ENCODE results near the gene KCNJ6. TPM values are rescaled to one million over a fixed set of nuclear protein-coding genes. Genes with fewer than 3 reads are reported as not detected.

Gene KCNJ6, protein sequence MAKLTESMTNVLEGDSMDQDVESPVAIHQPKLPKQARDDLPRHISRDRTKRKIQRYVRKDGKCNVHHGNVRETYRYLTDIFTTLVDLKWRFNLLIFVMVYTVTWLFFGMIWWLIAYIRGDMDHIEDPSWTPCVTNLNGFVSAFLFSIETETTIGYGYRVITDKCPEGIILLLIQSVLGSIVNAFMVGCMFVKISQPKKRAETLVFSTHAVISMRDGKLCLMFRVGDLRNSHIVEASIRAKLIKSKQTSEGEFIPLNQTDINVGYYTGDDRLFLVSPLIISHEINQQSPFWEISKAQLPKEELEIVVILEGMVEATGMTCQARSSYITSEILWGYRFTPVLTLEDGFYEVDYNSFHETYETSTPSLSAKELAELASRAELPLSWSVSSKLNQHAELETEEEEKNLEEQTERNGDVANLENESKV
- total RNA-seq: under 1 TPM in 2 of 4 donors, not detected in 2; 0.08 to 0.40 TPM

DNA sequence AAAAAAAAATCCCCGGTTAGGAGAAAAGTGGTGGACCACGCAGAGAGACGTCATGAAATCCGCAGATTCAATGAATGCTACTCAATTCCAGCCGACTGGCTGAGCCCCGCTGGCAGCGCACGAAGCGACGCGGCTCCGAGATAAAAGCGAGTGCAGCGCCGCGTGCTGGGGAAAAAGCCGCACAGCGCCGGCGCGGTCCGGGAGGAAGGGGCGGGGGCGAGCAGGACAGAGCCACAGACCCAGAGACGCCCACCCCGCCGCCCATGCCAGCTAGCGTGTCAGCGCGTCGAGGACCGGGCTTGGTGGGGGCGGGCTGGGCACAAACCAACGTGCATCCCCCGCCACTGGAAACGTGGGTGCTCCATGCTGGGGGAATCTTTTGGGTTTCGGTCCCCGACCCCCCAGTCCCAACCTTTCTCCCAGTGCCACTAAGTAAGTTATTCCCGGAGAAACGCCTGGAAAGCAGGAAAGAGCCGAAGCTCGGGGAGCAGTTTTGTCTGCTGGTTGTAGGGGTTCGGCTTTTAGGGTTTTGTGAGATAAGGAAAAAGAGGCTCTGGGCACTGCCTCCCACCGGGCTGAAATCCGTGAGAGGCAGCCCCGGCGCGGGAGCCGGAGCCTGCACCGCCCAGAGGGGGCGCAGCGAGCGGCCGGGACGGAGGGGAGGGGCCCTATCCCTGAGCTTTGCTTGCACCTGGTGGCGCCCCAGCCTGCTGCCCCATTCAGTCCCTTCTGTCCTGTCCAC lies at the start of gene KCNJ6:
Gene KCNJ6, minus strand, starts transcription at position 148 of the 742 bp plus-strand sequence. CDS start 75,775 bp downstream, outside the sequence.
- Histone ChIP-seq H3K4me1 (peaks cover 0 to 15% (median 10%) of the 10 kb centered on the region in 3 donors), H3K36me3 (no peaks in the 10 kb centered on the region), H3K9me3 (peaks cover 0 to 6% (median 0%) of the 10 kb centered on the region in 3 donors), H3K27ac (no peak within 1 kb of the TSS), H3K4me3 (peak within 1 kb of the TSS in 1 of 2 donors; percentile 8), H3K27me3 (peaks cover 85% of the 10 kb centered on the region)
- WGBS, 2 donors (ENCODE audit: low coverage in 1 of 2): 0 to 2% methylated on average over 12 to 17 of the region's 56 CpGs
- no peak for TF ChIP-seq POLR2A (IDR thresholded peaks at IDR 0.05)
- TF ChIP-seq, protein P1, sequence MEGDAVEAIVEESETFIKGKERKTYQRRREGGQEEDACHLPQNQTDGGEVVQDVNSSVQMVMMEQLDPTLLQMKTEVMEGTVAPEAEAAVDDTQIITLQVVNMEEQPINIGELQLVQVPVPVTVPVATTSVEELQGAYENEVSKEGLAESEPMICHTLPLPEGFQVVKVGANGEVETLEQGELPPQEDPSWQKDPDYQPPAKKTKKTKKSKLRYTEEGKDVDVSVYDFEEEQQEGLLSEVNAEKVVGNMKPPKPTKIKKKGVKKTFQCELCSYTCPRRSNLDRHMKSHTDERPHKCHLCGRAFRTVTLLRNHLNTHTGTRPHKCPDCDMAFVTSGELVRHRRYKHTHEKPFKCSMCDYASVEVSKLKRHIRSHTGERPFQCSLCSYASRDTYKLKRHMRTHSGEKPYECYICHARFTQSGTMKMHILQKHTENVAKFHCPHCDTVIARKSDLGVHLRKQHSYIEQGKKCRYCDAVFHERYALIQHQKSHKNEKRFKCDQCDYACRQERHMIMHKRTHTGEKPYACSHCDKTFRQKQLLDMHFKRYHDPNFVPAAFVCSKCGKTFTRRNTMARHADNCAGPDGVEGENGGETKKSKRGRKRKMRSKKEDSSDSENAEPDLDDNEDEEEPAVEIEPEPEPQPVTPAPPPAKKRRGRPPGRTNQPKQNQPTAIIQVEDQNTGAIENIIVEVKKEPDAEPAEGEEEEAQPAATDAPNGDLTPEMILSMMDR (IDR thresholded peaks at IDR 0.05): no peak
- TF ChIP-seq EP300 (IDR thresholded peaks at IDR 0.05): no peak
- TF ChIP-seq POLR2AphosphoS5 (IDR thresholded peaks at IDR 0.05): no peak
- no peak for ATAC-seq

DNA sequence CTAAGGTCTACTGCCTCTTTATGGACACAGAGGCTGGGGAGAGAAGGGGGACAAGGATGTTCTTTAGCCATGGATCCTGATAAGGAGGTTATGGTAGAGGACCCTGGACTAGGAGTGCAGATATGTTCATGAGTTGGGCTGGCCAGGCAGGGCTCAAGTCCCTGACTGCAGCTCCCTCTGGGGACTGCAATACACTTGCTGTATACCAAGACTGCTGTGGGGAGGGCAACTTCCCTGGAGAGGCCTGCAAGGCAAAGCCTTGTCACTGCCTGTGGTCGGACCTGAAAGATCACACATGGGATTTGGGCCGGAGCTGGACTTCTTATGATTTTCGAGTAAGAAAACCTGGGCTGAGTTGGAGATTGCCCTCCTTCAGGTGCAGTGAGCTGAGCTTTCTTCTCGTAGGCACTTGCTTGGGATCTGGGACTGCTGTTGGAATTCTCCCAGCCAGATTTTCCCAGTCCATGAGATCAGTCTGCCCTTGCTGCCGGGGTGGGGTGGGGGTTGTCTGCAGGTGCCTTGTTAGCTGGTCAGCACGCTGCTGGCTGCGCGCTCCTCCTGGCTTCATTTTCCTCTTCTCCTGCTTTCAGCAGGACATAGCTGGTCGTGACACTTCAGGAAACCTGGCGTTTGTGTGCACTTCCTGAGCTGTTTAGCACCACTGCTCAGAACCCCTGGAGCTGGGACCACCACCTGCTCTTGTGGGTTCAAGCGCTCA lies 49.0 kb upstream of the KCNJ6 start:
- Histone ChIP-seq H3K27ac (no peak overlapping the region), H3K27me3 (peaks cover 9% of the 10 kb centered on the region), H3K9me3 (no peaks in the 10 kb centered on the region), H3K4me3 (no peak overlapping the region), H3K36me3 (no peaks in the 10 kb centered on the region), H3K4me1 (no peaks in the 10 kb centered on the region)
- no peak for TF ChIP-seq POLR2AphosphoS5 (IDR thresholded peaks at IDR 0.05)
- ATAC-seq: no peak
- WGBS, 2 donors (ENCODE audit: low coverage in 1 of 2): 81 to 84% methylated on average over 5 to 6 of the region's 11 CpGs

DNA sequence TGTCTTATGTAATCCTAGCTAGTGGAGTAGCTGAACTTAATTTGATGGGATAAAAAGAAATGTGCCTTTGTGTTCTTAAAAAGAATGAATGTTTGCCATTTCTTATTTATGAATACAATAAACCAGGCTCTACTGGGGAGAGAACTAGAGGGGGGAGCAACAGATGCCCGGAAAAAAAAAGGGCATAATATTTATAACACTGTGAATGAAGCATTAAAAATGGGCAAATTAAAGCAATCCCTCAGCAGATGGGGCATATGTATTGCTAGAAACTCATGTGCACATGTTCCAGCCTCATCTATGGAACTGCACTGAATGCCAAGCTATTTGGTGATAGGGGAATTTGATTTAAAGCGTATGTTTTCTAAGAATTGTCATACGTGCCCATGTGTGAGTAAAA lies 42.3 kb upstream of the KCNJ6 start:
- WGBS, 2 donors (ENCODE audit: low coverage in 1 of 2): 83 to 86% methylated on average over 3 of the region's 3 CpGs
- Histone ChIP-seq H3K36me3 (no peaks in the 10 kb centered on the region), H3K9me3 (no peaks in the 10 kb centered on the region), H3K27me3 (peaks cover 33% of the 10 kb centered on the region), H3K4me3 (no peak overlapping the region), H3K4me1 (no peaks in the 10 kb centered on the region), H3K27ac (no peak overlapping the region)
- ATAC-seq: no peak
- TF ChIP-seq POLR2AphosphoS5 (IDR thresholded peaks at IDR 0.05): no peak
- TF ChIP-seq, protein P1 (IDR thresholded peaks at IDR 0.05): no peak
- TF ChIP-seq POLR2A (IDR thresholded peaks at IDR 0.05): no peak
- TF ChIP-seq EP300 (IDR thresholded peaks at IDR 0.05): no peak

DNA sequence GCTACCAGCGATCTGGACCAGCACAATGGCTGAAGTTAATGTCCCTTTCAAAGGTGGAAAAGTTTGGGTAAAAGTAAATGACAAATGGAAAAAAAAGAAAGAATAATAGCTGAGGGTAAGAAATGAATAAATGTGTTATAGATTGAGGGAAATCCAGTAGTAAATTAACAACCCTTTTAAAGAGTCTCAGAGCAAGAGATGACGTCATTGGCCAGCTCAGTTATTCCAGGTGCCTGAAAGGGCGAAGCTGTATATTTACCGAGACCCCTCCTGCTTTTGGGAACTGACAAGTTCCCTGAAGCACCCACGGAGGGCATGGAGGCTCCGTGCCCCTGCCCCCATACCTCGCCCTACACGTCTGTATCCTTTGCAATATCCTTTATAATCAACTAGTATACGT lies 40.5 kb upstream of the KCNJ6 start:
- no peaks in the 10 kb centered on the region for H3K4me1 ChIP-seq
- peaks cover 37% of the 10 kb centered on the region for H3K27me3 ChIP-seq
- H3K4me3 ChIP-seq: no peak overlapping the region
- 70 to 83% methylated on average over 7 to 8 of the region's 9 CpGs for WGBS, 2 donors (ENCODE audit: low coverage in 1 of 2)
- ATAC-seq: no peak
- TF ChIP-seq POLR2AphosphoS5 (IDR thresholded peaks at IDR 0.05) (no peak), EP300 (IDR thresholded peaks at IDR 0.05) (no peak), POLR2A (IDR thresholded peaks at IDR 0.05) (no peak)
- TF ChIP-seq, protein P1 (IDR thresholded peaks at IDR 0.05): no peak
- H3K27ac ChIP-seq: no peak overlapping the region
- no peaks in the 10 kb centered on the region for H3K36me3 ChIP-seq
- H3K9me3 ChIP-seq: no peaks in the 10 kb centered on the region

DNA sequence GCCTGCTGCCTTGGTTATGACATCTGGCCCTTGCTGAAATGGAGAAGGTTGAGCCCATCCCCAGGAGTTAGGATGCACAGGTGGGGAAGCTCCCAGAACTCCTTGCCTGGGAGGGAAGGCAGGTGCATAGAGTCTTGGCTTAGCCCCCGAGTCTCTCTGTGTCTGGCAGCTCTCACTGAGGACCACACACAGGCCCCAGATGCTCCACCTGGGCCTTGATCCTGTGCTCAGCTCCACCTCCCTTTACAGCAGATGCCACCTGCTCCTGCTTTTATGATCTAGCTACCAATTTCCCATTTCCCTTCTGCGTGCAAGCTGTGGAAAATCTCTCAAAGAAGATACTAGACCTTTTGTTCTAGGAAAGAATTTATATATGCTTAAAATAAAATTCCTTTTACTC lies 28.8 kb upstream of the KCNJ6 start:
- no peaks in the 10 kb centered on the region for H3K36me3 ChIP-seq
- ATAC-seq: no peak
- H3K27ac ChIP-seq: no peak overlapping the region
- H3K9me3 ChIP-seq: peaks cover 0 to 1% (median 0%) of the 10 kb centered on the region in 3 donors
- no peaks in the 10 kb centered on the region for H3K4me1 ChIP-seq
- peaks cover 10% of the 10 kb centered on the region for H3K27me3 ChIP-seq
- TF ChIP-seq, protein P1 (IDR thresholded peaks at IDR 0.05): no peak
- TF ChIP-seq POLR2AphosphoS5 (IDR thresholded peaks at IDR 0.05): no peak
- no peak for TF ChIP-seq EP300 (IDR thresholded peaks at IDR 0.05)
- TF ChIP-seq POLR2A (IDR thresholded peaks at IDR 0.05): no peak
- H3K4me3 ChIP-seq: no peak overlapping the region
- 43 to 65% methylated on average over 1 to 2 of the region's 2 CpGs for WGBS, 2 donors (ENCODE audit: low coverage in 1 of 2)
